Measurements from ENCODE around the gene OTC. TPM values are rescaled to one million over a fixed set of nuclear protein-coding genes. Genes with fewer than 3 reads are reported as not detected.

Gene OTC
- total RNA-seq: not detected in 2 replicates

DNA sequence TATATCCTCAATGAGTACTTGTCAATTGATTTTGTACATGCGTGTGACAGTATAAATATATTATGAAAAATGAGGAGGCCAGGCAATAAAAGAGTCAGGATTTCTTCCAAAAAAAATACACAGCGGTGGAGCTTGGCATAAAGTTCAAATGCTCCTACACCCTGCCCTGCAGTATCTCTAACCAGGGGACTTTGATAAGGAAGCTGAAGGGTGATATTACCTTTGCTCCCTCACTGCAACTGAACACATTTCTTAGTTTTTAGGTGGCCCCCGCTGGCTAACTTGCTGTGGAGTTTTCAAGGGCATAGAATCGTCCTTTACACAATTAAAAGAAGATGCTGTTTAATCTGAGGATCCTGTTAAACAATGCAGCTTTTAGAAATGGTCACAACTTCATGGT, at the start of gene OTC:
Gene OTC (plus strand): TSS at position 243 of the 400 bp plus-strand sequence. CDS start 93 bp downstream, at position 336.
- H3K4me3 ChIP-seq (ENCODE audit: low read depth, low read length): no peak within 1 kb of the TSS
- DNase-seq (ENCODE audit: low read depth): no peak

DNA sequence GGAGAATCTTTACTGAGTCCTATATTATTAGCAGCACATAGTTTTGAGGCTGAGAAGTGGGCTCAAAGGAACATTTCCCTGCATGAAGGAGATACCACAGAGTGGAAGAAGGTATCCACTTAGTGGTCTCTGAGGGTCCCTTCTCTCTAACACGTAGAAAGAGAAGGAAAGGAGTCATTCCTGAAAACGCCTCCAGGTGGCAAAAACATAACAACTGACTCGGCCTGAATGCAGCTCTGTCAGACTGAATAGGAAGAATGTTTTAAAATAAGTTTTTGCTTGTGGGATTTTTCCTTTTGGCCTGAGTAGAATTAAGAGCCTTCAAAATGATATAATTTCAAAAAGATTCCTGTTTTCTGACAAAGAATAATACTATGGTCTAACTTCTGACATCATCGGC, 48.4 kb upstream of the OTC start:
- TF ChIP-seq, protein P1, sequence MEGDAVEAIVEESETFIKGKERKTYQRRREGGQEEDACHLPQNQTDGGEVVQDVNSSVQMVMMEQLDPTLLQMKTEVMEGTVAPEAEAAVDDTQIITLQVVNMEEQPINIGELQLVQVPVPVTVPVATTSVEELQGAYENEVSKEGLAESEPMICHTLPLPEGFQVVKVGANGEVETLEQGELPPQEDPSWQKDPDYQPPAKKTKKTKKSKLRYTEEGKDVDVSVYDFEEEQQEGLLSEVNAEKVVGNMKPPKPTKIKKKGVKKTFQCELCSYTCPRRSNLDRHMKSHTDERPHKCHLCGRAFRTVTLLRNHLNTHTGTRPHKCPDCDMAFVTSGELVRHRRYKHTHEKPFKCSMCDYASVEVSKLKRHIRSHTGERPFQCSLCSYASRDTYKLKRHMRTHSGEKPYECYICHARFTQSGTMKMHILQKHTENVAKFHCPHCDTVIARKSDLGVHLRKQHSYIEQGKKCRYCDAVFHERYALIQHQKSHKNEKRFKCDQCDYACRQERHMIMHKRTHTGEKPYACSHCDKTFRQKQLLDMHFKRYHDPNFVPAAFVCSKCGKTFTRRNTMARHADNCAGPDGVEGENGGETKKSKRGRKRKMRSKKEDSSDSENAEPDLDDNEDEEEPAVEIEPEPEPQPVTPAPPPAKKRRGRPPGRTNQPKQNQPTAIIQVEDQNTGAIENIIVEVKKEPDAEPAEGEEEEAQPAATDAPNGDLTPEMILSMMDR (IDR thresholded peaks at IDR 0.05; ENCODE audit: insufficient read depth, low read depth, low read length): peak; percentile 45
- no peak for DNase-seq (ENCODE audit: low read depth)

More for the DNA sequence above, at the start of gene OTC:
- TF ChIP-seq, protein P1 (IDR thresholded peaks at IDR 0.05; ENCODE audit: insufficient read depth, low read depth, low read length): no peak

GRCh38 chrX:38305971-38306370, 46.4 kb upstream of the OTC start:
- no peak overlapping the region for H3K4me3 ChIP-seq (ENCODE audit: low read depth, low read length)
- TF ChIP-seq, protein P1 (IDR thresholded peaks at IDR 0.05; ENCODE audit: insufficient read depth, low read depth, low read length): no peak
- DNase-seq (ENCODE audit: low read depth): no peak

More for the DNA sequence above, 48.4 kb upstream of the OTC start:
- no peak overlapping the region for H3K4me3 ChIP-seq (ENCODE audit: low read depth, low read length)

DNA sequence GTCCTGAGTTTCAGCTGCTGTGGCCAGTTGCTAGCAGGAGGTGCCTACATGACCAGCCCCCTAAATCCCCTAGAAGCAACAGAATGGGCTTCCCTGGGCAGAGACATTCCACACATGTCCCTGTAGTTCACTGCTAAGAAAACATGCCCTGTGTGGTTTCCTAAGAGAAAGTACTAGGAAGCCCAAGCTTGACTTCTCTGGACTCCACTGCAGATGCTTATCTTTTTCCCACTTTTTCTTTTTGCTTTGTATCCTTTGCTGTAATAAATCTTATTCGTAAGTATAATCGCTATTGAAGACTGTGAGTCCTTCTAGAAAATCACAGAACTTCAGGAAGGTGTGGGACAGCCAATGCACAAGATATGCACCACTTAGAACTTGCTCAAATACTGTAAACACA, 40.7 kb upstream of the OTC start:
- no peak overlapping the region for H3K4me3 ChIP-seq (ENCODE audit: low read depth, low read length)
- TF ChIP-seq, protein P1 (IDR thresholded peaks at IDR 0.05; ENCODE audit: insufficient read depth, low read depth, low read length): no peak
- no peak for DNase-seq (ENCODE audit: low read depth)

GRCh38 chrX:38312436-38312835, 40.0 kb upstream of the OTC start:
- H3K4me3 ChIP-seq (ENCODE audit: low read depth, low read length): no peak overlapping the region
- TF ChIP-seq, protein P1 (IDR thresholded peaks at IDR 0.05; ENCODE audit: insufficient read depth, low read depth, low read length): no peak
- peak; percentile 36 for DNase-seq (ENCODE audit: low read depth)

- TF ChIP-seq, protein P1 (IDR thresholded peaks at IDR 0.05; ENCODE audit: insufficient read depth, low read depth, low read length): no peak
- DNase-seq (ENCODE audit: low read depth): no peak
- no peak overlapping the region for H3K4me3 ChIP-seq (ENCODE audit: low read depth, low read length)
These were observed 39.2 kb upstream of the OTC start for GRCh38 chrX:38313190-38313589.

GRCh38 chrX:38315186-38315585, 37.2 kb upstream of the OTC start:
- DNase-seq (ENCODE audit: low read depth): no peak
- TF ChIP-seq, protein P1 (IDR thresholded peaks at IDR 0.05; ENCODE audit: insufficient read depth, low read depth, low read length): no peak
- no peak overlapping the region for H3K4me3 ChIP-seq (ENCODE audit: low read depth, low read length)
